Glomerular visceral epithelial cell (primary cell): Measurements from ENCODE around the gene GNPTG.
A peak's percentile ranks its signal among the peaks of the same experiment; 100 is the strongest.

Experiments used
- DNase-seq: peaks from one replicate; pipeline ENCODE4 v3.0.0-alpha.2; 2016; ENCODE audit errors: extremely low spot score

Gene GNPTG

DNA sequence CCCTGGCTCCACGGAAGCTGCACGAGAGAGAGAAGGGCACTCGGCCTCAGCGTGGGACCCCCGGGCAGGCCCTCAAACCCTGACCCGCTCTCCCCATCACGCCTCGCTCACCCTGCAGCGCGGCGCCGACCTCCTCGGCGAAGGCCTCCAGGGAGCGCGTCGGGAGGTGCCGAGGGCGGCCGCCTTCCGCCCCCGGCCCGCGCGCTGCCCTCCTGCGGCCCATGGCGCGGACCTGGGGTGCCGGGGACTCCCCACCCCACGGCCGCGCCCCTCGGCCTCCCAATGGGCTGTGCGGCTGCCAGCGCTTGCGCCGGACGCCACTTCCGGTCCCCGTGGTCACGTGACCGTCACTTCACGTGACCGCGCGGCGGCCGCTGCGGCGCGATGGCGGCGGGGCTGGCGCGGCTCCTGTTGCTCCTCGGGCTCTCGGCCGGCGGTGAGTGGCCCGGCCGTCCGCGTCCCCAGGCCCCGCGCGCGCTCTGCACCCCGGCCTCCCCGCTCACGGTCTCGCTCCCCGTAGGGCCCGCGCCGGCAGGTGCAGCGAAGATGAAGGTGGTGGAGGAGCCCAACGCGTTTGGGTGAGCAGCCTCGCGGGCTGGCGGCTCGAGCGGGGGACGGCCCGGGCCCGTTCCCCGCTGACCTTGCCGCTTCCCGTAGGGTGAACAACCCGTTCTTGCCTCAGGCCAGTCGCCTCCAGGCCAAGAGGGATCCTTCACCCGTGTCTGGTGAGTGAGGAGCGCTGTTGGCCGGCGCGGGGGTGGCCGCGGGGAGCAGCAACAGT is at the start of gene GNPTG, which contains the start of gene TSR3:
GNPTG (plus strand) TSS at position 350 of the 781 bp plus-strand sequence; CDS start at position 385, 35 bp downstream.
TSR3 (minus strand) TSS at position 297 of the 781 bp plus-strand sequence; CDS start at position 223, 74 bp downstream.
- peak; percentile 86 for DNase-seq

- DNase-seq, result no peak
Observed at GRCh38 chr16:1305823-1306222, 45.9 kb upstream of the GNPTG start.

DNA sequence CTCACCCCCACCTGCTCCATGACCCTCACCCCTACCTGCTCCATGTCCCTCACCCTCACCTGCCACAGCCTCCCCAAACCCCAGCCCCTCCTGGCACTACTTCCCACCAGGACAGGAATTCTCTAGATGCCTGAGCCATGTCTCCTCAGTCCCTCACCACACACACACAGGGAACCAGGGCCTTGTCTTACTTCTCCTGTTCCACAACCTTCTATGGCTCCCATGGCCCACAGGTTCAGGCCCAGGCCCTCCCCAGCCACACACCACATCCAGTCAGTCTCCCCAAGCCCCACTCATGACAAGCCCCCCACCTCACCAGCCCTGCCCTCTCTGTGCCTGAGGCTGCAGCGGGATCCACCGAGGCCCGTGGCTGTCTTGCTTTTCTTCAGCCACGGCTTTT is 45.4 kb upstream of the GNPTG start:
- no peak for DNase-seq

GRCh38 chr16:1308036-1308976 is 43.4 kb upstream of the GNPTG start:
- DNase-seq, result no peak

DNA sequence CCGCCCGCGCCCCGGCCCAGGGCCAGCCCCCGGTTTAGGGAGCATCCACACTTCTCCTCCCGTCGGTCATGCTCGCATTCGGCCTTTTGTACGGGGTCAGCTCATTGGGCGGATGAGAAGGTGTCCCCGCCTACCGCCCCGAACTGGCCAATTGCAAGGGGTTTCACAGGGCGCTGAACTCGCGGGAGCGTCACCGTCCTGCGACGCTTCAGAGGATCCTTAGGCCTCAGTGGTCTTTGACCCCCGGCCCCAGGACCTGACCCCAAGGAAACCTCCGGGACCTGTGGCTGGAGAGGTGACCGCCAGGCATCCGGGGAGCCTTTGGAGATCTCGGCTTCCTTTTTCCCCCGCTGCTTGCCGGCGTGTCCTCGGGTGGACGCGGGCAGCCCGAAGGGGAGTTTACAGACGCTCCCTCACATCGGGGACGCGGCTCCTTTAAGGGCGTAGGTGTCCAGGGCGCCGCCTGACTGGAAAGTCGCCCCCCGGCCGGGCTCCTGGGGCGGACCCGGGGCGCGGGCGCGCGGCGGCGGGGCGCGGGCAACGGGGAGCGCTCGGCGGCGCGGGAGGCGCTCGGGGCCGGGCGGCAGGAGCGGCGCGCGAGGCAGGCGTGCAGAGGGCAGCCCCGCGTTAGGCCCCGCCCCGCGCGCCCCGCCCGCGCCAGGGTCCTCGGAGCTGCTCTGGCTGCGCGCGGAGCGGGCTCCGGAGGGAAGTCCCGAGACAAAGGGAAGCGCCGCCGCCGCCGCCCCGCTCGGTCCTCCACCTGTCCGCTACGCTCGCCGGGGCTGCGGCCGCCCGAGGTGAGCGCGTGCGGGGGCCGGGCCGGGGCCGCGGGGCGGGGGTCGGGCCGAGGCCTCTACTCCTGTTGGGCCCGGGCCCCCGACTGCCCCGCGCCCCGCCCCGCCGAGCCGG is 42.5 kb upstream of the GNPTG start, which contains the start of gene UBE2I:
UBE2I (plus strand) TSS at position 660 of the 909 bp plus-strand sequence. CDS start 4,395 bp downstream, outside the sequence.
- DNase-seq, result peak; percentile 95

DNA sequence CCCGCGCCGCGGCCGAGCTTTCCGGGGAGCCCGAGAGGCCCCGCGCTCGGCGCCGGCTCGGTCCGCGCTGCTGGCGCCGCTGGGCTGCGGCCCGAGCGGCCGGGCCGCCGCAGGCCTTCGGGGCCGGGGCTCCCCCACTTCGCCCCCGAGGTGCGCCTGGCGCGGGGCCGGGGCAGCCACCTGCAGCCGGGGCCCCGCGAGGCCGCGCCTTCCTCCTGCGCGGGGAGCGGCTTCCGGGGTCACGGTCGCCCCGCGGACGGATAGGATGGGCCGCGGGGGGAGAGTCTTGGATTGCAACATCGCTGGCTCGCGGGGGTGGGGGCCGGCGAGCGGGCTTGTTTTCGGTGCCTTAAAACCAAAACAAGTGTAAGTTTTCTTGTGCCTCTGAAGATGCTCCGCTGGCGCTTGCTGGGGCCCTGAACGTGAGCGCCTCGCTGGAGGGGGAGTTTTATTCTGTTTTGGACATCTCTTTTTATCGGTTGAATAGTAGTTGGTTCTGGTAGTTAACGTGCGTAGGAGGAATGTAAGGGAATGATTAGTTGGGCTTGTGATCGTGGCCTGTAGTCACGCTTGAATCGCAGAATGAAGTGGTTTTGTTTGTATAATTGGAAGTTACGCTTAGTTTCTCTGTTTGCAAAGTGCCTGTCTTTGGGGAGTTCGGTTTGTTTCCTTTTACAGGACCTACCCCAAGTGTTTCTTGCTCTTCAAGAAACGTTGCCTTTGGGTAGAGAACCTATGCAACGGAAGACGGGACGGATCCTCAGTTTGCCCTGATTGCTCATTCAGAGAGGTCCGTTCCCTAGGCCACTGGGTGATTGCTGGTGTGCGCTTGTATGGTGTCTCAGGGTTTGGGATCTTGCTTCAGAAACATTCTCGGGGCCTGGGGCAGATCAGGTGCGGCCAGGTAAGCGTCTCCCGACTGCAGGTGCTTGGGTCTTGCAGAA is 41.6 kb upstream of the GNPTG start:
- peak; percentile 35 for DNase-seq

GRCh38 chr16:1310832-1311200 is 40.9 kb upstream of the GNPTG start:
- peak; percentile 32 for DNase-seq

DNA sequence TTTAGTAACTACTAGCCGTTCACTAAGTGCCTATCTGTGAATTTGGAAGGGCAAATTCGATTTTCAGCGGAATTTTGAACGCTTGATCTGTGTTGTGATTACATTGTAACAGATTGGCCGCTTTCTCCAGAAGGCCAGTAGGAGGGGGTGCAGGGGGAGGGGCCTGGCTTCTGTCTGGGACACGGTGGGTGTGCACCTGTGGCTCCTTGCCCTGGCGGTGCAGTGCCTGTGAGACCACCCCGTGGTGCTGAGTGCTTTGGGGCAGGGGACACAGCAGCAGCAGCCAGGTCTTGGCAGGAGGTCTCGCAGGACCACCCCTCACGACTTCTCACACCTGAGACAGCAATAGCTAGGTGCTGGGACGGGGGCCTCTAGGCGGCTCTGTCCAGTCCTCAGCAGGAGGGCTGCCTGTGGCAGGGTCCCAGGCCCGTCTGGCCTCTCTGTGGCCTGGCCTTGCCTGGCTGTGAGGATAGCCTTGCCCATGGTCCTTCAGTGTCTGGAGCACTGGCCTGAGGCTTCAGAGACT is 40.5 kb upstream of the GNPTG start:
- no peak for DNase-seq

- DNase-seq, result no peak
Observed at GRCh38 chr16:1311738-1312466, 39.8 kb upstream of the GNPTG start.

- no peak for DNase-seq
Observed at GRCh38 chr16:1312467-1312816, 39.3 kb upstream of the GNPTG start.

GRCh38 chr16:1312903-1313302 is 38.8 kb upstream of the GNPTG start:
- DNase-seq, result no peak

DNA sequence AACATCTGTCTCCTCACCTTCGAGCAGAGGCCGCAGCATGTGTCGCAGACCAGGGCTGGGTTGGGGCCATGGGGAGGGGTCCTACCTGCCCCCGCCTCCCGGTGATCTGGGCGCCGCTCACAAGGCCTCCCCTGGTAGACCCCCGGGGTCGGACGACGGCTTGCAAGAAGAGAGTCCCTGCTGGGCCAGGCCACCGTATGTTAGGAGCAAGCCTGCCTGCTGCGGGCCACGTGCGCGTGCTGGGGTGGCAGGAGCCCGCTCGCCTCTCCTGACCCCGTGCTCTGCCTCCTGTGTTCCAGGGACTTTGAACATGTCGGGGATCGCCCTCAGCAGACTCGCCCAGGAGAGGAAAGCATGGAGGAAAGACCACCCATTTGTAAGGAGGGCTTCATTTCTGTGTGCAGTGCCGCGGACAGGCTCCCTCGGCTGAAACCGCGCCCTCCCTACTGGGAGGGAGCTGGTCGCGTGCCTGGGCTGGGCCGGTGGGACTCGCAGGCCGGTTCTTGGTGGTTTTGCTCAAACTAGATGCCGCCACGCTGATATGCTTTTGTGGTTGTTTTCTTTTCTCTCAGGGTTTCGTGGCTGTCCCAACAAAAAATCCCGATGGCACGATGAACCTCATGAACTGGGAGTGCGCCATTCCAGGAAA is 37.9 kb upstream of the GNPTG start:
- no peak for DNase-seq

- DNase-seq, result no peak
Observed at GRCh38 chr16:1314399-1315068, 37.2 kb upstream of the GNPTG start.

DNA sequence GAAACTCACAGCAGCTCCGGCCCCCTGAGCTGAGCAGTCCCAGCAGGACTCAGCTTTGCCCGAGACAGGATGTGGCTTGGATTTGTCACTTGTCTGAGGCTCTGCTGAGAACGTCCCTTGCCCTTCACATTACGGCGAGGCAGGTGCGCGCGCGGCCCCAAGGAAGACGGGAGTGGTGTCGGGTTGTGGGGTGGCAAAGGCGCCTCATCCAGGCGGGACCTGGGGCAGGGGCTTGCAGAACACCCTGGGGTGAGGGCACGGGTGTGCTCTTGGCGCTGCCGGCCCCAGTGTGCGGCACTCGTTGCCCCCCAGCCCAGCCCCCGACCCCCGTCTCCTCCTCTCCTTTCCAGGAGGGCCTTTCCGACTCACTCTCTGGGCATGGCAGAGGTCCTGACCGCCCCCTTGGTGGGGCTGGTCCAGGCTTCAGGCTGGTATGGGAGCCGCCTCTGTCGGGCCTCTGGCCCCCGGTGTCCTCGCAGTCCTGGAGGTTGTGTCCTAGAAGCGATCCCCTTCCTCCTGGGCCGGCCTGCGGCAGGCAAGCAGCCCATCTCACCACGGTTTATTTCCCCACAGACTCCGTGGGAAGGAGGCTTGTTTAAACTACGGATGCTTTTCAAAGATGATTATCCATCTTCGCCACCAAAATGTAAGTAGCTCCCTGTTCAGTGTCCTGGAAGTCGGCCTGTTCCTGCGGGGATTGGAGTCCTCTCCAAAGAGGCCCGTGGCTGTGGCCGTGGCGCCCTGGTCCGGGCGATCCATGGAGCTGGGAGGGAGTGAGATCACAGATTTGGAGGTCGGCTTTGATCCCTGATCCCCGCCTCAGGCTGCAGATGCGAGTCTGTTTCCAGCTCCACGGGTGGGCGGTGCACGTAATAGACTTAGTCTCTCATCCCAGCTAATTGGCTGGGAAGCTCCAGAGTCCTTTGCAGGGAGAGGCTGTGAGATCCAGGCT is 36.4 kb upstream of the GNPTG start:
- no peak for DNase-seq

- no peak for DNase-seq
Observed at GRCh38 chr16:1316033-1316405, 35.7 kb upstream of the GNPTG start.

DNA sequence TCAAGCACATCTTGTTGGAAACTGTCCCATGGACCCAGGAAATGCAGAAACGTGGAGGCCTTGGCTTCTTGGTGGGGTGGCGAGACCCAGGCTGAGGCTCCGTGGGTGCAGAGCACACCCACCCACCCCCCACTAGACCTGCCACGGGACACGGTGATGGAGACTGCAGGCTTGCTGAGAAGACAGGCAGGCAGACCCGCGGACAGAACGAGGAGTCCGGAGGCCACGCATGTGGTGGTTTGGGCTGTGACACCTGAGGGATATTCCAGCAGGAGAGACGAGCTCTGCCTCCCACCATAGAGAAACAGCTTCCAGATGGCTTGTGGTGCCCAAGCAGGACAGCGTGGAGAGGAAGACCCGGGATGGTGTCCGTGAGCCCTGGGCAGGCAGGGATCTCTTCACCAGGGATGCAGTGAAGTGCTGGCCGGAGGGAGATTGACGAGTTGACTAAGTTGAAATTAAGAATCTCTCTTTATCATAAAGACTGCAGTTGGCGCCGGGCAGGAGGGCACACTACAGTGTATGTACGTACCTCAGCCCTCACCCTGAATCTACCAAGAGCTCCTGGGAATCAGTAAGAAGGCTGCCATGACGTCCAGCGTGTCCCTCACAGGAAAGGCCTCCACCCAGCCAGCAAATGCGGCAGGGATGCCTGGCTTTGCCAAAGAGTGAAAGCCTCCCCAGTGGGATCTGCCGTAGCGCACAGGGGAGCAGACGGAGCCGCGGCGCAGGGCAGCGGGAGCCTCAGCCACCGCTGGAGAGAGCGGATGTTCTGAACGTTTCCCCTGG is 34.1 kb upstream of the GNPTG start:
- DNase-seq, result no peak

DNA sequence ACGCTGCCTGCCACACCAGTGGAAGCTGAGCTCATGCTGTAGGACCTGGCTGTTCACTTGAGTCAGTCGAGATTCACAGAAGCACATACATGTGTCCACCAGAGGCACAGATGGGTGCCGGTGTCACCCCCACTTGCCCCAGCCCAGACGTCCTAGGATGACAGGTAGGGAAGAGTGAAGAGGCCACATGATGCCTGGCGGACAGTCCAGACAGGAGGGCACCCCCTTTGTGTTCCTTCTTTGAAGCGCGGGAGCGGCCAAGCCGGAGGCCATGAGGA is 33.5 kb upstream of the GNPTG start:
- DNase-seq, result no peak
